HG03342 (cell line): ENCODE results near the gene NTNG2.

Experiments used
- ATAC-seq: cut with Tn5 transposase; IDR thresholded peaks from one replicate; pipeline ENCODE4 v1.9.1; 2021; ENCODE audit warnings: mild to moderate bottlenecking, moderate library complexity; ENCODE audit not compliant: unreplicated experiment

NTNG2 gene

DNA sequence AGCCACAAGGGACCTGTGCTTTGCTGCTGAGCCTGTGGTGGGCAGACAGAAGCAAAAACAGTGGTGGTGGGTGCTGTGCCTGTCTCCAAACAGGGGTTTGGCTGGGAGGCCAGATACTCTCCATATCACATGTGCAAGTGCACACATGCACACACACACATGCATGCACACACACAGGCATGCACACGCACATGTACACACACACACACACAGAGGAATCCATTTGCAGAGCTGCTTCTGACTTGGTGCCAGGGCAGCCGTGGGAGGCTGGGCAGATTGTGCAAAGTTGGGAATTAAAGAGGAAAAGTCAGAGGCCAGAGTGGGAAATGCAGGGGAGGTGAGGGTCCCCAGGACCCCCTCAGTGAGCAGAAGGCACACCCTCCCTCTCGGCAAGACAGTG is 71.3 kb downstream of the NTNG2 start:
- no peak for ATAC-seq

DNA sequence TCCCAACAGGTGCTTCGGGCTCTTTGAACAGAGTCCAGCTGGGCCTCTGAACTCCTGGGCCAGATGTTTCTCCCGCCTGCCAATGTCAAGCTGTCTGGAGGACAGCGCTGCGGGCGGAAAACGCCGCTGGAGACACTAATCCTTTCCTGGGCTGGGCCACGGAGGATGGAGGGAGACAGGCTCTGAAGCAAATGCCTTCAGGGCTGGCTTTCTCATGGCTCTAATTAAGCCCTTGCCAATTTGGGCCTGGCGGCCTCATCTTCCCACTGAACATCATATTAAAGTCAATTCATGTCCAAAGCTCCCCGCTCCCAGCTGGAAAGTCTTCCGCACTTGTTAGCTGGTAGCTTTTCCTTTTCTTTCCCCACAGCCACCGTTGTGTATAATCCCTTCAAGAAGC is 72.7 kb downstream of the NTNG2 start:
- no peak for ATAC-seq

DNA sequence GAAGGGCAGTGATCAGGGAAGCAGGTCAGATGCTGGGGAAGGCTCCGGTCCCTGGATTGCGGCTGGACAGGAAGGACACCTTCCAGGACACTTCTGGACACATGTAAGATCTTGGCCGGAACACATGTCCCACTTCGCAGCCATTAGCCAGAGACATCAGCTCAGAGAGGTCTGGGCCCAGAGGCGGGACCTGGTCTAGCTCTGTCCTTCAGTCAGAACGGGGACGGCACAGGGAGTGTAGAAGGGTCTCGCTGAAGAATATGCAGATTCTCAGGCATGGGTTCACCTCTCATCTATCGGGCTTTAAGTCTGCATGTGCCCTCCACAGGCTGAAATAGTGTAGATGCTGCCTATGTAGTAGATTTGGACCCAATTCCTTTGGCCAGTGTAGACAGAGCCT is 73.3 kb downstream of the NTNG2 start:
- ATAC-seq: no peak

DNA sequence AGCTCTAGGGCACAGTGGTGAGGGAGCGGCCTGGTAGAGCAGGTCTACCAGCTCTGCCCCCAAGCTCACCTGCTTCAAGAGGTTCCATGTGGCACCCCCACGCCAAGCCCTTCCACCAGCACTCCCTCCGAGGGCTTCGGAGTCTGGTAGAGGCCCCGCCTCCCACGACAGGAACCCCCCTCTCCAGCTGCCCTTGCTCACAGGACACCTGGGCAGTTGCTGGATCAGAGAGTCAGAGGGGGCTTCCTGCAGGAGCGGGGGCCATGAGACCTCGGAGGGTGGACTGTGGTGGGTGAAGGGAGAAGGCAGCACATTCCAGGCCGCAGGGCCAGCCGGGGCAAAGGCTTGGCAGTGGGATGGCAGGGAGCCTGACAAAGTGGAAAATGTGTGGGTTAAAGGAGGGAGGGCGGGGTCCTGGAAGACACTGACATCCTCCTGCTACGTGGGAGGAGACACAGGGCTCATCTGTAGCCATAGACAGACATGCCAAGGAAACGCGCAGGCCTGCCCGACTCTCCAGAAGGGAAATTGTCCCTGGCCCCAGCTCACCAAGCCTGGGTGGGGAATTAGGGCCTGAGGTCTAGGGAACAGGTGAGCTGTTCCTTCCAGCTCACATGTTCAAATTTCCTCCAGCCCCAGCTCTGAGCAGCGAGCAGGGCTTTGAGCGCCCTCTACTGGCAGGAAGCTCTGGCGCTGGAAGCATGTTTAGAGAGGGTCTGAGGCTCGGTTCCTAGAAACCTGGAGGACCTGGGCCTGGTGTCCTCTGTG is 74.2 kb downstream of the NTNG2 start:
- no peak for ATAC-seq

DNA sequence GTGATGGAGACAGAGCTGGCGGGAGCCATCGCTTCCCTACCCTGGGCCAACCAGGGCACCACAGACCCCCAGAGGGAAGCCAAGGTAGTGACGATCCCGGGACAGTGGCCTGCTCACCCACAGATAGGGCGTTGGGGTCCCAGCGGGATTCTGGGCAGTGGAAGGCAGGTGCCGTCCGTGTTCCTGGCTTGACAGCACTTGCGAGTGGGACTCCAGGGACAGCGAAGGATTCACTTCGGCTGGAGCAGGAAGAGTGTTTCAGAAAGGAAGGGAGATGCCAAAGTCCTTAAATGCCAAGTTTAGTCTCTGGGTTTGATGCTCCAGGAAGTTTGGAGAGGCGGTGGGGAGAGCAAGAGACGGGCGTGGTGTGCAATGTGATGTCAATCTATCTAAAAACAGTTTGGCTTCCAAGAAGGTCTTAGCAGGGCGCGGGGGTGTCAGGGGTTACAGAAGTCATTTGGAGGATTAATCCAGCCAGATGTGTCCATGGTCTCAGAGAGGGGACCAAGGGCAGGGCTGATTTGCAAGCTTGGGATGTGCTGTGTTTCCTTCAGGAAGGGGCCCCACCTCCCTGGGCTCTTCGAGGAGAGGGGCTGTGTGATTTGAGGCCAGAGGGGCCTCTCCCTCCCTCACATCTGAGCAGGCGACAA is 74.9 kb downstream of the NTNG2 start:
- no peak for ATAC-seq

DNA sequence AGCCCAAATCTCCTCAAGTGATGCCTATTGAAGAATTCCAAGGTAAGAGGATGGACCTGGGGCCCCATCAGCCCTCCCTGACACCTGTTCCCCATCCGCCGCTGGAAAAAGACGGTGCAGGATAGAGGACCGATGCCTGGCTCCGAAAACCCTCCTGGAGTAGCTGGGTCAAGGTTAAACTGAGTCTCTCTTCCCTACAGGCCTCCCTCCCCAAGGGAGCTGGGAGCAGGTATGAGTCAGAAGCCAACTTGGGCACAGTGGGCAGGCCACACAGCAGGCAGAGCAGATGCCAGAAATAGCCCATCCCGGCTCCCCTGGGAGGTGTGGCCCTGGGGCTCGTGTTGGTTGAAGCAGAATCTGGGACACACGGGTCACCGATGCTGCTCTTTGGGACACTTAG is 75.6 kb downstream of the NTNG2 start:
- ATAC-seq: no peak

DNA sequence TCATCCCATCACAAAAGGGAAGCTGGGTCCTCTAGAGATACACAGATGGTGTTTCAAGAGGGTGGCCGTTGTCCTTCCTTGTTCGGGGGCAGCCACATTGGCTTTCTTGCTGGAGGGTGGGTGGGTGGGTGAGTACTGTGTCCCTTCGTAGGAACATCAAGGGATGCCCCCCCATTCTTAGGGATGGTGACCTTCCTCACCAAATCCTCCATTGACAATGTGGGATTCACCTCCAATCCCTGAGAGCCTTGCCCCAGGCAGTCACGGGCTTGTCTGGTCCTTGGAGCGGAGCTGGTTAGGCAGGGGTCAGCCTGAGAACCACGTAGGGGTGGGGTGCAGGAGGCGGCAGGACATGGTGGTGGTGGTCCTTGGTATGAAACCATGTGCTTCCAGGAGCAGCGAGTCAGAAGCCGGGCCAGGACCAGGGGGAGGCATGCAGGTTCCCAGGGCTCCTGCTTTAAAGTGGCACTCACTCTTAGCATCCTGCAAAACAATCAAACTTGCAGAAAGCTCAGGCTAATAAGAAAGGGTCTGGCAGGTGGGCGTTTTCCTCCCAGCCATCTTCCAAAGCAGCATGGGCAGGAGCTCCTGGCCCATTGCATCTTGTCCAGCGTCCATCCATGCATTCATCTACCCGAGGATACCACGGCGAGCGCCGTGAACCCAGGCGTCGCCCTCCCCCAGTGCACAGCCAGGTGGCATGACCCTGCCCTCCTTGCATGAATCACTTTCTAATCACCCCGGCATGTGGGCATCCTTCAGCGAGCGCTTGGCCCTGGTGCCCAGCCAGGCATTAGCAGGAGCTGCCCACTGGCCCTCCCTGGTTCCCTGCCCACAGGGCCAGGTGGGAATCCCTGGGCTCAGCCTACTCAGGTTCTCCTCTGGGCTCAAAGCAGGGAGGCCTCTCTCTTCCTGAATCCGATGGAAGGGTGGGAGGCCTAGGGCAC is 76.4 kb downstream of the NTNG2 start:
- ATAC-seq: no peak

DNA sequence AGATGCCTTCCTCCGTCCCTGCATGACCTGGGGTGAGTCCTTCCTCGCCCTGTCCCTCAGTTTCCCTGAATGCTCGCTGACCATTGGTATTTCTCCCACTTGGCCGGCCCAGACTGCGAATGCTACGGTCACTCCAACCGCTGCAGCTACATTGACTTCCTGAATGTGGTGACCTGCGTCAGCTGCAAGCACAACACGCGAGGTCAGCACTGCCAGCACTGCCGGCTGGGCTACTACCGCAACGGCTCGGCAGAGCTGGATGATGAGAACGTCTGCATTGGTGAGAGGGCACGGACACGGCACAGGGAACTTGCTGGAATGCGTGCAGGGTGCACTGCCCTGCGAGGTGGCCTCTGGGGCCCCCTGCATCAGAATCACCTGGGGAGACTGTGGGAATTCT is 77.1 kb downstream of the NTNG2 start:
- no peak for ATAC-seq

DNA sequence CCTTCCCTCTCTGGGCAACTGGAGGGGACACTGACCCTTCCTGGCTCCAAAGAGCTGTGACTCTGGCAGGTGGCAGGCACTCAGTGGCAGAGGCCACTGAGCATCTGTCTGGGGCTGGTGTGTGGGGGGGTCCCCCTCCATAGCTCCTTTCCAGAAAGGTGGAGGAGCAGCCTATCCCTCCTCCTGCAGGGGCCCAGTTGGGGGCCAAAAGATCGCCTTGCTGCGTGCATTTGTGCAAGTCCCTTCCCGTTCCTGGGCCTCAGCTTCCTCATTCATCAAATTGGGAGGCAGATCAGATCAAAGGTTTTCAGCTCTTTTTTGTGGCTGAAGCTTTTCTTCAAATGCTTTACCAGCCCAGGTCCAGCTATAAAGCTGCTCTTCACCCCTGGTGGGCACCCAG is 77.7 kb downstream of the NTNG2 start:
- no peak for ATAC-seq

DNA sequence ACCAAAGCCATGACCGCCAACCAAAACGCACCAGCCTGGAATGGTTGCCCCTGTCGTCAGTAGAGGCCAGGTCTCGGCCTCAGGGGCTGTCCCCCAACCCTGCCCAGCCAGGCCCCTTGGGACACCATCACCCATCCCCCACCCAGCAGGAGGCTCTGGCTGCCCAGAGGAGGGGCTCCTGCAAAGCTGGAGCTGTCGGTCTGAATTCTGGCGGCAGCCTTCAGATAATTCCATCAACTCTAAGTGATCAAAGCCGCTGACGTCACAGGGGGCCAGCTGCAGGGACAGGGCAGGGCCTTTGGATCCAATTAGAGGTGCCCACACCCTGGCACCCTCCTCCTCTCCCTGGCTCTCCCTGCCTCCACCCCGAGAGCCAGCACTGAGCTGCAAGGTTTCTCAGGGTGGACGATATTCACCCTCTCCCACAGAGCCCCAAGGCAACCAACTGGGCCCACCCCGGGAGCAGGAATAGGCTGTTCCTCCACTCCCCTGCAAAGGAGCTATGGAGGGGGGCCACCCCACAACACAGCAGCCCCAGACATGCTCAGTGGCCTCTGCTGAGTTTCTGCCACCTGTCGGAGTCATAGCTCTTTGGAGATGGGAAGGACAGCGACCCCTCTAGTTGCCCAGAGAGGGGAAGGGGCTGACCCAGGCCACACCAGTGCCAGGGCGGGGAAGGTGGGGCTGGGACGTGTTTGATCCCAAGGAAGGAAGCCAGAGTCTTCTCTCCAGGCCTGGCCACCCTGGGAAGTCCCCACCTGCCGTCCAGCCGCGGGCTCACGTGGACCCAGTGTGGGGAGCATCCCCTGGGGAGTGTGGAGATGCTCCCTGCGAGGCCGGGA is 78.4 kb downstream of the NTNG2 start:
- ATAC-seq: no peak

DNA sequence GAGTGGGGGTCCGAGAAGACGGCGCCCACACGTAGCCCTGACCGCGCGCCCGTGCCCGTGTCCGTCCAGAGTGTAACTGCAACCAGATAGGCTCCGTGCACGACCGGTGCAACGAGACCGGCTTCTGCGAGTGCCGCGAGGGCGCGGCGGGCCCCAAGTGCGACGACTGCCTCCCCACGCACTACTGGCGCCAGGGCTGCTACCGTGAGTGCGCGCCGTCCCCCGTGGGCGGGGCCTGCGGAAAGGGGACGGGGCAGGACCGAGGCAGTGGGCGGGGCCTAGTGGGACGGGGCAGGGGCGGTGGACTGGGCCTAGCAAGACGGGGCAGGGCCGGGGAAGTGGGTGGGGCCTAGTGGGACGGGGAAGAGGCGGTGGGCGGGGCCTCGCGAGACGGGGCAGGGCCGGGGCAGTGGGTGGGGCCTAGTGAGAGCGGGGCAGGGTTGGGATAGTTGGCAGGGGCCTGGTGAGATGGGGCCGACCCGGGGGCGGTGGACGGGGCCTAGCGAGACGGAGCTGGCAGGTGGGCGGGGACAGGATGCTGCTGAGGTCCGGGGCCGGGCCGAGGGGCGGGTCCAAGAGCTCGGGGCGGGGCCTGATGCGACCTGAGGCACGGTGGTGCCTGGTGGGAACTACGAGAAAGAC is 79.1 kb downstream of the NTNG2 start:
- peak; percentile 72 for ATAC-seq

DNA sequence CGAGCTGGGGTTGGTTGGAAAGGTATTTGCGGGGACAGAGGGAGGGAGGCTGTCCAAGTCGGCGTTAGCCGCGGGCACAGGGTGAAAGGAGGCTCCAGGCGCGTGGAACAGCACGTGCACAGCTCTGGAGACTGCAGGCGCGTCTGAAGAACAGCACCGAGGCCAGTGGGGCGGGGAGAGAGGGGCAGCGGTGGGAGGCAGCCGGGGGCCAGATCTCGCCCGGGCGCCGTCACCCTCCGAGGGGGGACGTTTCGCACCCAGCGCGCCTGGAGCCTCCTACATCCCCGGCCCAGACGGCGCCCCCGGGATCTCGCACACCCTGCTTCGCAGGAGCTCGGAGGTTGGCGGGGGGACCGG is 79.6 kb downstream of the NTNG2 start:
- ATAC-seq: peak; percentile 6

DNA sequence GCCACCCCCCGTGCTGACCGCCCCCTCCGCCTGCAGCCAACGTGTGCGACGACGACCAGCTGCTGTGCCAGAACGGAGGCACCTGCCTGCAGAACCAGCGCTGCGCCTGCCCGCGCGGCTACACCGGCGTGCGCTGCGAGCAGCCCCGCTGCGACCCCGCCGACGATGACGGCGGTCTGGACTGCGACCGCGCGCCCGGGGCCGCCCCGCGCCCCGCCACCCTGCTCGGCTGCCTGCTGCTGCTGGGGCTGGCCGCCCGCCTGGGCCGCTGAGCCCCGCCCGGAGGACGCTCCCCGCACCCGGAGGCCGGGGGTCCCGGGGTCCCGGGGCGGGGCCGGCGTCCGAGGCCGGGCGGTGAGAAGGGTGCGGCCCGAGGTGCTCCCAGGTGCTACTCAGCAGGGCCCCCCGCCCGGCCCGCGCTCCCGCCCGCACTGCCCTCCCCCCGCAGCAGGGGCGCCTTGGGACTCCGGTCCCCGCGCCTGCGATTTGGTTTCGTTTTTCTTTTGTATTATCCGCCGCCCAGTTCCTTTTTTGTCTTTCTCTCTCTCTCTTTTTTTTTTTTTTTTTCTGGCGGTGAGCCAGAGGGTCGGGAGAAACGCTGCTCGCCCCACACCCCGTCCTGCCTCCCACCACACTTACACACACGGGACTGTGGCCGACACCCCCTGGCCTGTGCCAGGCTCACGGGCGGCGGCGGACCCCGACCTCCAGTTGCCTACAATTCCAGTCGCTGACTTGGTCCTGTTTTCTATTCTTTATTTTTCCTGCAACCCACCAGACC is 80.2 kb downstream of the NTNG2 start:
- ATAC-seq: no peak

DNA sequence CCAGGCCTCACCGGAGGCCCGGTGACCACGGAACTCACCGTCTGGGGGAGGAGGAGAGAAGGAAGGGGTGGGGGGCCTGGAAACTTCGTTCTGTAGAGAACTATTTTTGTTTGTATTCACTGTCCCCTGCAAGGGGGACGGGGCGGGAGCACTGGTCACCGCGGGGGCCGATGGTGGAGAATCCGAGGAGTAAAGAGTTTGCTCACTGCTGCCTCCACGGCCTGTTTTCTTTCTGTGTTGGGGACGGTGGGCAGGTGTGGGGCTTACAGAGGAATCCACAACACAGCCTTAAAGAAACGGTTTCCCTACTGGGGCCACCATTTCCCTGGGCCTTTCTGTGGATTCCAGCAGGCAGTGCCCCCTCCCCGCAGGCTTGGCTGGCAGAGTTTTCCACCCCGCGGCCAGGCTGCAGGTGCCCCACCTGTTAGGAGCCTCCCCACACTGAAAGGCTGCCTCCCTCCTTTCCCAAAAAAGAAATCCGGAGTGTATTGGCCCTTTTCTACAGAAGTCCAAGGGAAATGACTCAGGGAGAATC is 80.8 kb downstream of the NTNG2 start:
- no peak for ATAC-seq

DNA sequence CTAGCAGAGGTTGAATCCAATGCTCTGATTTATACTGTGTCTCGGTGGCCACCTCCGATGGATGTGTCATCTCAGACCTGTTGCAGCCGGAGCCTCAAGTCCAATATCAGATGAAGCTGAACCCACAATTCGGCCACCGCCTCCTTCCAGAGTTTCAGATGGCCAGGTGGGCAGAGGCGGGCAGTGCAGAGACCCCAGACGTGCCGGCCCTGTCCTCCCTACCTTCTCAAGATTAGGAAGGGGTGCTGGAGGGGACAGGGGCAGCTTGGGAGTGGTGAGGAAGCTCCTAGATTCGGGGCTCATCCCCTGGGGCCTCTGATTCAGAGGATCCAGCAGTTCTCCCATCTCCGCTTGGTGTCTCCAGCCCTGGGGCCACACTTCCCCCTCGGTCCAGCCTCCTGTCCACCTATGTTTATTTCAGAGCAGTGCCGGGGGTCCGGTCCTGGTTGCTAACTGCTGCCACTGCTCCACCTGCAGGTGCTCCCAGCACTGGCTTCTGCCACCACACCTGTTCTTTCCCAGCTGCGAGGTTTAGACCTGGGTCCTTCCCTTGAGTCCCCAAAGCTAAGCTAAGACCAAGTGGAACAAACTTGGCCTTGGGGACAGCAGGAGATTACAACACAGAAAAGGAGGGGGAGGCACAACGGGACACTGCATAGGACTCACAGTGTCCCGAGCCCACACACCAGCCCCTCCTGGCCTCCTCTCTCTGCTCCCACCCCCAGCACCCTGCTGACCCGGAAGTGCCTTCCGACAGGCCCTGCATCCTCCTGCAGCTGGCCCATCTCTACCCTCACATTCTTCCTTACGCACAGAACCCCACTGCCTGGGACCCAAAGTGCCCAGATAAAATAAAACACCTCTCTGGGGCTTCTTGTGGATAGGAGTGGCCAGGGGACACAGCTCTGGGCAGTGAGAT is 81.6 kb downstream of the NTNG2 start:
- no peak for ATAC-seq

DNA sequence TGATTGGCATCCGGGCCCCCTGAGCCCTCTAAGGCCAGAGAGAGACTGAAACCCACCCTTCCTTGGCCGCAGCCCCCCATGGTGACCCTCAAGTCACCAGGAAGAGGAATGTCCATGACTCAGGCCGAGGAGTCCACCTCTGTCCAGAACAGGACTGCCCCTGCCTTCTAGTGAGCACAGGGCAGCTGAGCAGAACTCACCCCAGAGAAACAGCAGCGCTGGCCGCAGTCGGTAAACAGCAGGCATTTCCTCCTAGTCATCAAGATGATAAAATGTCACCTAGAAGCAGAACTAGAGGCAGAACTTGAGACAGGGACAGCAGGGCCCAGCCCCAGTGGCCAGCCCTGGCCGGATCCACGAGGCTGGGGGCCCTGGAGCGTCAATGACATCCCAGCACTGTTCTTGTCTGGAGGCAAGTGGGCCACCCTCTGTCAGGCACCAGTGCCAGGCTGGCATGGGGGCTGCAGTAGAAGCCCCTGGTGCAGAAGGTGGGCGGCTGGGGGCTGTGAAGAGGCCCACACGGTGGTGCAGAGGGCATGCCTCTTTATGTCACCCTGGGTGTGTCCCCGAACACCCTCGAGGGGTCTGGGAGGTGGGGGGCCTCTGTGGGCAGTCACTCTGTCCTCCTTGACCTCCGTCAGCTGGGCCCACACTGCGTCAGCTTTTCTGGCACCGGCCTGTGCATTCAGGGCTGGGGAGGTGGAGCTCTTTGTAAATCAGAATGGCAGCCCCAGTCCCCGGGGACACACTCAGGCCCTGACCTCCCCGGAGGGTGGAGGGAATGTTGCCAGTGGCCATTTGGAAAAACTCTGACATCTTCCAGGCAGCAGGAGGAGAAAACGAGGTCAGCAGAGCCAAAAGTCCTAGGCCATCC is 83.0 kb downstream of the NTNG2 start:
- no peak for ATAC-seq

DNA sequence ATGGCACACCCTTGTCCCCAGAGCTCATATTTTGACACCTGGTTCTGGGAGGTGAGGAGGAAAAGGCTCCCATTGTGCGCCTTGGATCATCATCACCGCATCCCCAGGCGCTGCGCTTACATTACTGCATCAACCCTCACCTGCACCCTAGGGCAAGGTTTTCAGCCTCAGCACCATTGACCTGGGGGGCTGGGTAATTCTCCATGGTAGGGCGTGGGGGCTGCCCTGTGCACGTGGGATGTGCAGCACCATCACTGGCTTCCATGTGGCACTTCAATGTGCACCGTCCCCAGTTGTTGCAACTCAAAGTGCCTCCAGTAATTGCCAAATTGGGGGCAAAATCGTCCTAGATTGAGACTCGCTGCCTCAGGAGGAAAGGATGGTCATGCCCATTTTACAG is 83.6 kb downstream of the NTNG2 start:
- ATAC-seq: no peak
